HS-27A (cell line): Measurements from ENCODE around the gene SETSIP.
"Not testable (repeated sequence)": the region's sequence is repeated elsewhere in the genome, so short reads cannot be mapped to it uniquely, and the experiment has no call there.

ENCODE experiments used
- DNase-seq: peaks from one replicate; pipeline ENCODE4 v3.0.0-alpha.2; 2012; ENCODE audit warnings: low read depth, missing footprints

SETSIP gene

DNA sequence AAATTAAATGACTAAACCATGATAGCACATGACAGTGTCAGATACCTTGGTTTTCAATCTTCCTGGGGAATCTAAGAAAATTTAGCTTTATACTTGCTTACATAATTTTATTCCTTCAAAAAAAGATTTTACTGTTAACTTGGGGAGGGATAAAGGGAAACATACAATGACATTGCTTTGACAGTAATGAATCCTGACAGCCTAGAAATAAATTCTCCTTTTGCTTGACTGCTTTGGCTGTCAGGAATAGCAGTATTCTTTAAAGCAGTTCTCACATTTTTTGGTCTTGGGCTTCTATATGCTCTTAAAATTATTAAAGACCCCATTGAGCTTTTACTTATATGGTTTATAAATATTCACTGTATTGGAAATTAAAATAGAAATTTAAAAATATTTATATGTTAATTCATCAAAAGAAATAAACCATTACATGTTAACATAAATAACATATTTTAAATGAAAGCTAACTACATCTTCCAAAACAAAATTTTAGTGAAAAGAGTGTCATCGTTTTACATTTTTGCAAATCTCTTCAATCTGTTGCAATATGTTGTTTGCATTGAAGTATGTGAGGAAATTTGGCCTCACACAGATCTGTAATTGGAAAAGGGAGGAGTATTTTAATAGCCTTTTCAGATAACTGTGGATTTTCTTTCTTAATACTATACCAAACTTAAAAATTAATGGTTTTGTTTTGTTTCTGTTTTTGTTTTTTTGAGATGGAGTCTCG, 29.3 kb downstream of the SETSIP start:
- DNase-seq = no peak

DNA sequence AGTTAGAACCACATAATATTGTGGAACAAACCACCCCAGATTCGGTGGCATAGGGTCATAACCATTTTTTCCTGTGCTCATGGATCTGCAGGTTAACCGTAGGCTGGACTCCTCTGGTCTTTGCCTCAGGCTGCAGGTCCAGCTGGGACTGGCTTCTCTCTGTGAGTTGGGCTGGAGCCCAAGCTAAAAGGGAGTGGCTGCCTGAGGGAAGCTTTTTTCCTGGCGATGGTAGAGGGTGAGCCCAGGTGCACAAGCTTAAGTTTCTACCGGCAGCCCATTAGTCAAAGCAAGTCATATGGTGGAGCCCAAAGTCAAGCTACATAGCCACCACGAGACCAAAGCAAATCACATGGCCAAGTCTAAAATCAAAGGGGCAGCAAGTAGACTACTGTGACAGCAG, 31.6 kb downstream of the SETSIP start:
- DNase-seq = no peak

DNA sequence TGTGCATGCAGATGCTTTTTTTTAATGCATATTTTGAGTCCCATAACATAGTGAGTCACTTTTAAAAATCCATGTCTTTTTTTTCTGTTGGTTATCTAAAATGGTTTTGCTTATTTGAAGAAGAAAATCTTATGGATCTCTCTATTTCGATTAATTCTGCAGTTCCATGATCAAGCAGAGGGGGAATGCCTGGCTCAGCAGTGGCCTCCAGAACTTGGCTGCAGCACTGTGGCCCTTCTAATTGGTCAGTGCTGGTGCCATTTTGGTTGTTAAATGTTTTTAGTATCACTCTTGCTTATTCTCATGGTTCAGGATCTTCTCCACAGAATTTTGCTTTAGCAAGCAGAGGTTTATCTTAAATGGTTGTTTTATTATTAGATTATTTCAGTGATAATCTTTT, 34.2 kb downstream of the SETSIP start:
- no peak for DNase-seq

DNA sequence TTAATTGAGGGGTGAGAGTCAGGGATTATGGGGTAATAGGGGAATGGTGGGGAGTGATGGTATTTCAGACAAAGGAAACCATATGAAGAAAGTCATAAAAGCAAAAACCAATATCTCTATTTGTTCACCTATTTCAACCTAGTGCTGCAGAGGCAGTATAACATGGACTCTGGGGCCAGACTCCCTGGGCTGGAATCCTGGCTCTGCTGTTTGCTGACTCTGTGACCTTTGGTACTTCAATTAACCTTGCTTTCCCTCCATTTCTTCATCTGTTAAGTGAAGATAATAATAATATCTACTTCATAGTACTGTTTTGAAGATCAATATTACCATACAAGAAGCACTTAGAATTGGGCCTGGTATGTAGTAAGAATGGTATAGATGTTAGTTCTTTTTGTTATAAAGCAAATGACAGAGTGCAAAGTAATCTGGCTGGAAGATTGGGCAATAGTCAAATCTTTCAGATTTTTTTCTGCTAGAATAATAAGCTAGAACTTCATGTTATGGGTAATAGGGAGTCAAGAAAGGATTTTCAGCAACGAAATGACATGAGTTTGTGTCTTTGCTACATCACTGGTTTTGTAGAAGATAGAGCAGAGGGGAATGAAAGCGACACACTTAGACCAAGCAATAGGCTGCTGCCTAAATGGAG, 36.4 kb downstream of the SETSIP start:
- DNase-seq = no peak

DNA sequence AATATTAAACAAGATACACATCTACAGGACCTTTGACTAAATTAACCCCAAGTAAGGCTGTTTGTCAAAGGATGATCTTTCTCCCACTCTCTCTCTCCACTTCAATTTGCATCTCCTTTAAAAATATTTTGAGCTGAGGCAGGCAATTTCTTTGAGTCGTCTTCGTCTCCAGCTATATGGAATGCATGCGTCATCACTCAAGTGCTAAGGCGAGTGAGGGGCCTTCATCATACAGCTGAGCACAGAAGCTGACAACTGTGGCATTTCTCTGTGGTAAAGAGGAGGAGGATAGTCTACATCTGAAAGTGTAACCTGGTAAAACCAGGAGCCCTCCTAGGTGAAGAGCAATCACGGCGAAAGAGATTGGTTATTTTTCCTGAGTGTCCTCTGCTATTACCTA, 37.8 kb downstream of the SETSIP start:
- DNase-seq = no peak

DNA sequence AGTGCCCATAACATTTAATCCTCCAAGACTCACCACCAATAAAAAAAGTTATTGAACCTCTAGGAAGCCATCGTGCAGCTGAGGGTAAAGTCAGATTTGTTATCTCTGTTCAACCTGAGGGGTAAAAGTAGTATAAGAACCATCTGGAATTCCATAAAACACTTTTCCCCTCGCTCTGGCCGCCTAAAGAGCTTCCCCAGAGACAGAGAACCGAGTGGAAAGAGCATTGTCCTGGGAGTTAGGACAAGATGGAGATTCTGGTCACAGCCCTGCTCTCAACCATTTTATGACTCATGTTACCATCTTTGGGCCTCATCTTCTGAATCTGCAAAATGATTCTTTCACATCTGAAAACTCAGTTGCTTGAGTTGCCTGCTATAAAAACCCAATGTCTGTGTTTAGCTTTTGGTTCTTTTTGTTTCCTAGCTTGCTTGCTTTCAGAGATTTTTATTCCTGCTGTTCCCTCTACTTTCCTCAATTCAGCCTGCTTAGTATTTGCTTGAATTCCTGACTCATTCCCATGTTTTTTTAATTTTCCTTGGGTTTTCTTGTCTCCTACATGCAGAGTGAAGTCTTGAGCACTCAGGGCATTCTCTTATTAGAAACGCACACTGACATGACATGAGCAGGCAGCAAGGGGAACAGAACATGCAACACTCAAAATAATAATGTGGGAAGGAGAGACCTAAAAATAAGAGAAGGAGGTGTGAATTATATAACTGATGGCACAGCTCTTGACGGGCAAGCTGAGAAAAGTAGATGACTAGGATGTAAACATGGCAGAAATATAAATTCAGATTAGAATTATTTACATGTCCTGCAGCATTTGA, 43.7 kb downstream of the SETSIP start:
- DNase-seq = no peak

DNA sequence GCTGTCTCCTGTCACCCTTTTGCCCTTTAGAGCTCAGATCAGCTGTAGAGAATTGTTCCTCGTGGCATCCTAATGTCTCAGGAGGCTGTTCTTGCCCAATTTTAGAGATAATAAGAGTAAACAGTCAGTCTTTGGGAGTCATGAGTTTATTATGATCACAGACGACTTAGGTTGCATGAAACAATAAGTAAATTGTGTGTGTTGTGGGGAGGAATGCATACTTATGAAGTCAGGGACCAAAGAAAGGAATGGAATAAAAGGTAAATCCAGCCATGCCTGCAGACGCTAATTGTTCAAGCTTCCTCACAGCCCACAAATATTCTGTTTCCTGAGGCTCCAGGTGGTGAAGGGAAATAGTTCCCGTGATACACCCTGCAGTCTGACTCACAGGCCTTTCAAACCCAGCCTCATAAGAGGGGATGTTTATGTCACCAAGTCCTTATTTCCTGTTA, 44.5 kb downstream of the SETSIP start:
- DNase-seq = no peak

DNA sequence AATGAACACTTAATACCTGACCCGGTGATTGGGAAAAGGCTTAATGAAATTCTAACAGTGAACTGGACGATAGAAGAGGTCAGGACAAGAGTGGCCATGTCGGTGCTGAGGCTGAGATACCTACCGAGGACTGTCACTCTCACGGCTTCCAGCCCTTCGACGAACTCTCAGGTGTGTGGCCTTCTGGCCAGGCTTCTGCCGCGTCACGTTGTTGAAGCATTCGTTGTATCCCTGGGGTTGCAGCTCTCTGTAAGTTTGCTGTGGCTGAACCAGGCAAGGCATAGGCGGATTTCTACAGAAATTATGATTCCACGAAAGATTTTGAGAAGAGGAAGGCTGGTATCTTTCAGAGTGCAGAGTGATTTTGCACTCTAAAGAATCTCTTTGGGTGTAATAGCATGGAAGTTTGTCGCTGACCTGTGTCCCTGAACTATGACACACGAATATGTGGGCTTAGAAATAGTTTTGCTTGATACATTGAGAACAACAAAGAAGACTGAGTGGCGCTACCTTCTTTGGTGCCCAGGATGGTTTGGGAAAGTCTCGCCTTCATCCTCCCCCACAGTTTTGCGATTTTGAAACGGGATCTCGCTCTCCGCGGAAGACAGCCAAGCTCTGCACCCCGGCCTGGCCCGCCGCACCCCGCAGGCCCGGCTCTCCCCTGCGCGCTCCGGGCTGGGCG, 45.8 kb downstream of the SETSIP start:
- DNase-seq = no peak

DNA sequence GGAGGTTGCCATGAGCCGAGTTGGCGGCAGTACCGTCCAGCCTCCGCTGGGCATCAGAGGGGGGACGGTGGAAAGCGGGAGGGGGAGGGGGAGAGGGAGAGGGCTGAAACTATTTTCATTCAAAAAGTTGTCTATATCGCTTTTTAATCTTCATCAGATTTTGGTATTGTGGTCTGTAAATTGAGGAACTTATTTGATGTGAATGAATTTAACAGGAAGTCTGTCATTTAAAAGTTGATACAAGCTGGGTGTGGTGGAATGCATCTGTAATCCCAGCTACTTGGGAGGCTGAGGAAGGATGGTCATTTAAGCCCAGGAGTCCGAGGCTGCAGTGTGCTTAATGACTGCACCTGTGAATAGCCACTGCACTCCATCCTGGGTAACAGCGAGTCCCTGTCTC, 48.4 kb downstream of the SETSIP start:
- no peak for DNase-seq

DNA sequence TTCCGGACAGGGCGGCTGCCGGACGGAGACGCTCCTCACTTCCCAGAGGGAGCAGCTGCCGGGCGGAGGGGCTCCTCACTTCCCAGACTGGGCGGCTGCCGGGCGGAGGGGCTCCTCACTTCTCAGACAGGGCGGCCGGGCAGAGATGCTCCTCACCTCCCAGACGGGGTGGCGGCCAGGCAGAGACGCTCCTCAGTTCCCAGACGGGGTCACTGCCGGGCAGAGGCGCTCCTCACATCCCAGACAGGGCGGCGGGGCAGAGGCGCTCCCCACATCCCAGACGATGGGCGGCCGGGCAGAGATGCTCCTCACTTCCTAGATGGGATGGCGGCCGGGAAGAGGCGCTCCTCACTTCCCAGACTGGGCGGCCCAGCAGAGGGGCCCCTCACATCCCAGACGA, 49.2 kb downstream of the SETSIP start:
- not testable (repeated sequence) for DNase-seq
